Measurements from ENCODE around the gene MDM1.

The MDM1 gene

GRCh38 chr12:68279227-68280054, 52.7 kb downstream of the MDM1 start:
- ATAC-seq: peak; percentile 21; the same call in 1 of the 3 replicates

GRCh38 chr12:68276402-68276930, 55.7 kb downstream of the MDM1 start:
- no peak for ATAC-seq
- TF ChIP-seq ZNF8 (CRISPR knock-in tag; IDR thresholded peaks at IDR 0.05): no peak
- TF ChIP-seq ZC3H10 (CRISPR knock-in tag; IDR thresholded peaks at IDR 0.05): no peak
- TF ChIP-seq ZFP30 (CRISPR knock-in tag; IDR thresholded peaks at IDR 0.05): no peak
- no peak for TF ChIP-seq ESRRG (CRISPR knock-in tag; IDR thresholded peaks at IDR 0.05)
- TF ChIP-seq GLIS3 (CRISPR knock-in tag; IDR thresholded peaks at IDR 0.05): no peak
- TF ChIP-seq BACH2 (CRISPR knock-in tag; IDR thresholded peaks at IDR 0.05; ENCODE audit: borderline replicate concordance): no peak
- TF ChIP-seq PATZ1 (CRISPR knock-in tag; IDR thresholded peaks at IDR 0.05; ENCODE audit: borderline replicate concordance): no peak
- TF ChIP-seq TCF4 (CRISPR knock-in tag; IDR thresholded peaks at IDR 0.05; ENCODE audit: borderline replicate concordance): no peak
- no peak for TF ChIP-seq TSHZ2 (CRISPR knock-in tag; IDR thresholded peaks at IDR 0.05)
- no peak for TF ChIP-seq RARB (CRISPR knock-in tag; IDR thresholded peaks at IDR 0.05)
- no peak for TF ChIP-seq SNAI2 (CRISPR knock-in tag; IDR thresholded peaks at IDR 0.05)
- TF ChIP-seq ISL1 (CRISPR knock-in tag; IDR thresholded peaks at IDR 0.05): no peak
- no peak for TF ChIP-seq POU6F1 (CRISPR knock-in tag; IDR thresholded peaks at IDR 0.05; ENCODE audit: borderline replicate concordance, low read depth)
- TF ChIP-seq OSR1 (CRISPR knock-in tag; IDR thresholded peaks at IDR 0.05): no peak

More at GRCh38 chr12:68279227-68280054, 52.7 kb downstream of the MDM1 start:
- TF ChIP-seq ZNF565 (CRISPR knock-in tag; conservative IDR thresholded peaks at IDR 0.05; ENCODE audit: low read depth) (no peak), RARB (CRISPR knock-in tag; IDR thresholded peaks at IDR 0.05) (no peak), ZNF70 (CRISPR knock-in tag; IDR thresholded peaks at IDR 0.05) (peak; percentile 81), OSR1 (CRISPR knock-in tag; IDR thresholded peaks at IDR 0.05) (no peak), TOX (CRISPR knock-in tag; IDR thresholded peaks at IDR 0.05; ENCODE audit: borderline replicate concordance) (no peak), SNAI2 (CRISPR knock-in tag; IDR thresholded peaks at IDR 0.05) (no peak), PATZ1 (CRISPR knock-in tag; IDR thresholded peaks at IDR 0.05; ENCODE audit: borderline replicate concordance) (no peak), ESRRG (CRISPR knock-in tag; IDR thresholded peaks at IDR 0.05) (no peak), ARNTL (CRISPR knock-in tag; IDR thresholded peaks at IDR 0.05; ENCODE audit: borderline replicate concordance, low read depth) (no peak), TSHZ2 (CRISPR knock-in tag; IDR thresholded peaks at IDR 0.05) (peak; percentile 33; the same call in 1 of the 2 replicates), BACH2 (CRISPR knock-in tag; IDR thresholded peaks at IDR 0.05; ENCODE audit: borderline replicate concordance) (no peak), ISL1 (CRISPR knock-in tag; IDR thresholded peaks at IDR 0.05) (0 out of 2 replicates have a peak, but pooled peaks have one; percentile 18), CREB5 (CRISPR knock-in tag; IDR thresholded peaks at IDR 0.05; ENCODE audit: low read depth) (no peak), ZC3H10 (CRISPR knock-in tag; IDR thresholded peaks at IDR 0.05) (no peak)

All from SK-N-SH treated with all-trans-retinoic acid at 6 μM for 48 hours (cell line).